OCI-LY1 (cell line): Measurements from ENCODE around the gene CSK.

ENCODE experiments used
- H2AFZ ChIP-seq: fragments of 200-600 bp; sonication (generic), shearing (Covaris generic); 2 replicates; pipeline ENCODE4 v1.6.0; 2014; ENCODE audit warnings: antibody characterized with exemption, mild to moderate bottlenecking, low read length
- H3F3A ChIP-seq: fragments of 200-600 bp; sonication (generic), shearing (Covaris generic); 2 replicates; pipeline ENCODE4 v1.6.0; 2014; ENCODE audit warnings: mild to moderate bottlenecking, antibody characterized with exemption, low read length, moderate library complexity; ENCODE audit not compliant: insufficient read depth
- H3K27ac ChIP-seq: fragments of 200-600 bp; sonication (generic); 2 replicates; pipeline ENCODE4 v1.5.1; 2014; ENCODE audit warnings: low read length, mixed run types, mild to moderate bottlenecking, low read depth; ENCODE audit not compliant: poor library complexity, severe bottlenecking
- H3K27me3 ChIP-seq: fragments of 200-600 bp; sonication (generic); 2 replicates; pipeline ENCODE4 v1.6.0; 2014; ENCODE audit warnings: antibody characterized with exemption, mild to moderate bottlenecking, low read length, moderate library complexity; ENCODE audit not compliant: insufficient read depth
- H3K36me3 ChIP-seq: fragments of 200-600 bp; sonication (generic); 2 replicates; pipeline ENCODE4 v1.6.1; 2014; ENCODE audit warnings: mild to moderate bottlenecking, antibody characterized with exemption, low read length, moderate library complexity, mixed read lengths; ENCODE audit not compliant: insufficient read depth
- H3K4me1 ChIP-seq: fragments of 200-600 bp; sonication (generic); 2 replicates; pipeline ENCODE4 v1.5.1; 2014; ENCODE audit warnings: mild to moderate bottlenecking, low read length, moderate library complexity; ENCODE audit not compliant: insufficient read depth, severe bottlenecking
- H3K4me2 ChIP-seq: fragments of 200-600 bp; sonication (generic), shearing (Covaris generic); 2 replicates; pipeline ENCODE4 v1.6.1; 2014; ENCODE audit warnings: low read length
- H3K4me3 ChIP-seq: fragments of 200-600 bp; sonication (generic); 2 replicates; pipeline ENCODE4 v1.5.1; 2014; ENCODE audit warnings: low read length, low read depth, mild to moderate bottlenecking, mixed read lengths; ENCODE audit not compliant: poor library complexity, severe bottlenecking
- H3K79me2 ChIP-seq: fragments of 200-600 bp; shearing (Covaris generic); 2 replicates; pipeline ENCODE4 v1.6.1; 2016; ENCODE audit warnings: mixed run types, low read length, mixed read lengths; ENCODE audit not compliant: insufficient read depth
- H3K9ac ChIP-seq: fragments of 200-600 bp; sonication (generic), shearing (Covaris generic); 2 replicates; pipeline ENCODE4 v1.6.1; 2014; ENCODE audit warnings: mild to moderate bottlenecking, low read length, mixed read lengths
- H3K9me2 ChIP-seq: fragments of 200-600 bp; sonication (generic), shearing (Covaris generic); 2 replicates; pipeline ENCODE4 v1.6.1; 2014; ENCODE audit warnings: low read depth, mild to moderate bottlenecking, low read length, mixed read lengths
- H3K9me3 ChIP-seq: fragments of 200-600 bp; shearing (Covaris generic); 2 replicates; pipeline ENCODE4 v1.6.1; 2014; ENCODE audit warnings: low read length, mixed read lengths
- H4K20me1 ChIP-seq: fragments of 200-600 bp; sonication (generic), shearing (Covaris generic); 2 replicates; pipeline ENCODE4 v1.6.0; 2016; ENCODE audit warnings: mild to moderate bottlenecking, low read length; ENCODE audit not compliant: insufficient read depth
- EZH2 ChIP-seq: fragments of 200-600 bp; sonication (generic), shearing (Covaris generic); IDR thresholded peaks from 2 replicates; pipeline ENCODE4 v1.8.0; 2017; ENCODE audit warnings: borderline replicate concordance, mixed run types, mild to moderate bottlenecking, antibody characterized with exemption, low read length, moderate library complexity, mixed read lengths
- TF ChIP-seq, protein P1 (sequence below): fragments of 200-600 bp; sonication (generic), shearing (Covaris generic); IDR thresholded peaks from 2 replicates; pipeline ENCODE4 v1.5.1; 2017; ENCODE audit warnings: mild to moderate bottlenecking, antibody characterized with exemption, low read length, moderate library complexity, mixed read lengths

Gene CSK

GRCh38 chr15:74829486-74829885 is 47.6 kb downstream of the CSK start:
- Histone ChIP-seq H3F3A (no peaks in the 10 kb centered on the region), H3K4me2 (no peak overlapping the region), H3K9ac (no peak overlapping the region), H4K20me1 (no peaks in the 10 kb centered on the region), H2AFZ (no peak overlapping the region), H3K27me3 (no peaks in the 10 kb centered on the region), H3K79me2 (no peaks in the 10 kb centered on the region), H3K9me3 (no peaks in the 10 kb centered on the region), H3K27ac (no peak overlapping the region), H3K9me2 (no peaks in the 10 kb centered on the region), H3K4me1 (no peaks in the 10 kb centered on the region), H3K4me3 (no peak overlapping the region), H3K36me3 (no peaks in the 10 kb centered on the region)
- TF ChIP-seq, protein P1, sequence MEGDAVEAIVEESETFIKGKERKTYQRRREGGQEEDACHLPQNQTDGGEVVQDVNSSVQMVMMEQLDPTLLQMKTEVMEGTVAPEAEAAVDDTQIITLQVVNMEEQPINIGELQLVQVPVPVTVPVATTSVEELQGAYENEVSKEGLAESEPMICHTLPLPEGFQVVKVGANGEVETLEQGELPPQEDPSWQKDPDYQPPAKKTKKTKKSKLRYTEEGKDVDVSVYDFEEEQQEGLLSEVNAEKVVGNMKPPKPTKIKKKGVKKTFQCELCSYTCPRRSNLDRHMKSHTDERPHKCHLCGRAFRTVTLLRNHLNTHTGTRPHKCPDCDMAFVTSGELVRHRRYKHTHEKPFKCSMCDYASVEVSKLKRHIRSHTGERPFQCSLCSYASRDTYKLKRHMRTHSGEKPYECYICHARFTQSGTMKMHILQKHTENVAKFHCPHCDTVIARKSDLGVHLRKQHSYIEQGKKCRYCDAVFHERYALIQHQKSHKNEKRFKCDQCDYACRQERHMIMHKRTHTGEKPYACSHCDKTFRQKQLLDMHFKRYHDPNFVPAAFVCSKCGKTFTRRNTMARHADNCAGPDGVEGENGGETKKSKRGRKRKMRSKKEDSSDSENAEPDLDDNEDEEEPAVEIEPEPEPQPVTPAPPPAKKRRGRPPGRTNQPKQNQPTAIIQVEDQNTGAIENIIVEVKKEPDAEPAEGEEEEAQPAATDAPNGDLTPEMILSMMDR: no peak
- TF ChIP-seq EZH2: no peak

DNA sequence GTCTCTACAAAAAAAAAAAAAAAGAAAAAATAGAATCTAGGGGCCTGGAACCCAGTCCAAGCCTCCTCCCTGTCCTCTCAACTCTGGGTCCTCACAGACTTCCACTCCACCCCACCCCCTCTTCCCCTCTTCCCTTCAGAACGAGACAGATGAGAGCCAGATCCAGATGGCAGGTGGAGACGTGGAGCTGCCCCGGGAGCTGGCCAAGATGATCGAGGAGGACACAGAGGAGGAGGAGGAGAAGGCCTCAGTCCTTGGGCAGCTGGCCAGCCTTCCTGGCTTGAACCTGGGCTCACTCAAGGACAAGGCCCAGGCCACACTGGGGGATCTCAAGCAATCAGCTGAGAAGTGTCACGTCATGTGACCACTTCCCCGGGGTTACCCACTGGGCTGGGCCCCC is 48.1 kb downstream of the CSK start:
- Histone ChIP-seq H3K36me3 (no peaks in the 10 kb centered on the region), H4K20me1 (no peaks in the 10 kb centered on the region), H3K9me2 (no peaks in the 10 kb centered on the region), H3K9me3 (no peaks in the 10 kb centered on the region), H3K27me3 (no peaks in the 10 kb centered on the region), H3K79me2 (no peaks in the 10 kb centered on the region), H3K4me2 (no peak overlapping the region), H3K9ac (no peak overlapping the region), H2AFZ (no peak overlapping the region), H3K27ac (no peak overlapping the region), H3K4me3 (no peak overlapping the region), H3F3A (no peaks in the 10 kb centered on the region), H3K4me1 (no peaks in the 10 kb centered on the region)
- TF ChIP-seq EZH2: no peak
- TF ChIP-seq, protein P1: no peak

- no peak overlapping the region for H3K9ac ChIP-seq
- H3F3A ChIP-seq: no peaks in the 10 kb centered on the region
- H3K36me3 ChIP-seq: no peaks in the 10 kb centered on the region
- H3K79me2 ChIP-seq: no peaks in the 10 kb centered on the region
- H3K4me3 ChIP-seq: no peak overlapping the region
- no peak overlapping the region for H2AFZ ChIP-seq
- H4K20me1 ChIP-seq: no peaks in the 10 kb centered on the region
- H3K9me2 ChIP-seq: no peaks in the 10 kb centered on the region
- H3K27ac ChIP-seq: no peak overlapping the region
- no peaks in the 10 kb centered on the region for H3K4me1 ChIP-seq
- no peaks in the 10 kb centered on the region for H3K27me3 ChIP-seq
- H3K4me2 ChIP-seq: no peak overlapping the region
- no peaks in the 10 kb centered on the region for H3K9me3 ChIP-seq
- no peak for TF ChIP-seq EZH2
- TF ChIP-seq, protein P1: no peak
Measured at GRCh38 chr15:74830868-74831267, 49.0 kb downstream of the CSK start.
